Stimulated activated CD4-positive, alpha-beta T cell treated with anti-CD3 and anti-CD28 coated beads, TNF-alpha, amount 100 ng/mL, for 24 hours (primary cell): ENCODE data around the gene BAG3.
A peak's percentile ranks its signal among the peaks of the same experiment; 100 is the strongest.
"Not testable (repeated sequence)": the region's sequence is repeated elsewhere in the genome, so short reads cannot be mapped to it uniquely, and the experiment has no call there.

Source experiments
- DNase-seq, 3 experiments: peaks; one replicate each; pipeline ENCODE4 v3.0.0-alpha.2; 2020; ENCODE audit warnings: low read depth in 3 of 3

The BAG3 gene

DNA sequence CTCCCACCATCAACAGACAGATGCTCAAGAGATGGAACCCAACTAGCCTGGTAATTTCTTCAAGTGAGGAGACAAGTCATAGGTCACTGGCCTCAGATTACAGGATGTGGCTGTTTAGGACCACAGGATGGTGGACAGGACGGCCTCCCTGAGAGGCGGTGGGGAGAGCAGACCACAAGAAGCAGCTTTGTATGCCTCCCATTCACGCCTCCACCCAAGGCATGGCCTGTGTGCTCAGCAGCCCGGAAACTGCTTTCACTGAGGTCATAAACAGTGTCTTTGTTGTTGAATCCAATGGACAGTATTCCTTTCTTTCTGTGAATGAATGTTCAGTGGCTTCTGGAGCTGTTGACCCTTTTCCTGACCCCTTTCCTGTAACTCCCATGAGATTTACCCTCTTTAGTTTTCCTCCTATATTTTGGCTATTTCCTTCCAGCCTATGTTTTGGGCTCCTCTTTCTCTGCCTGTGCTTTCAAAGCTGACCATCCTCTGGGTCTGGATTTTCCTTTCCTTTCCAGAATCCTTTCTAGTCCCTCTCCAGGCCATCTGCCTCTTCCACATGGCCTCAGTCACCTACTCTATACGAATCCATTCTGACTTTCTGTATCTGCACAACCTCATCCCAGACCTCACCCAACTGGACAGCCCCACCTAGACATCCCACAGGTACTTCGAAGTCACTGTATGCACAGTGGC, 42.2 kb downstream of the BAG3 start:
- DNase-seq: no peak

DNA sequence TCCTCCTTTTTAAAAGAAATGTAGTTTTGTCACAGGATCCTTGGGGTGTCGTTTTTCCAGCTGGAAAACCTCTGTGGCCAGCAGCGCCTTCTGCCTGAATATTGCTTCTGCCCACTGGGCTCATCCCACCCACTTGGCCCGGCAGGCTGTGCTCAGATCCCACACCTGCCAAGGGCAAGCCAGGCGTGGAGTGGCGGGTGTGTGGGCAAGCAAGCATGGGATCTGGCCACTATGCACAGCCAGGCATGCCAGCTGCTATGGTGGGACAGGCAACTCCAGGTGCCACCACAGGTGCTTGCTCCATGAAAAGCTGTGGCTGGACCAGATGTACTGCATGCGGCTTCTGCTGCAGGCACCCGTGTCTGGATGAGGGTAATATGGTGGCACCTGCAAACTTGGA, 43.4 kb downstream of the BAG3 start:
- DNase-seq: no peak

DNA sequence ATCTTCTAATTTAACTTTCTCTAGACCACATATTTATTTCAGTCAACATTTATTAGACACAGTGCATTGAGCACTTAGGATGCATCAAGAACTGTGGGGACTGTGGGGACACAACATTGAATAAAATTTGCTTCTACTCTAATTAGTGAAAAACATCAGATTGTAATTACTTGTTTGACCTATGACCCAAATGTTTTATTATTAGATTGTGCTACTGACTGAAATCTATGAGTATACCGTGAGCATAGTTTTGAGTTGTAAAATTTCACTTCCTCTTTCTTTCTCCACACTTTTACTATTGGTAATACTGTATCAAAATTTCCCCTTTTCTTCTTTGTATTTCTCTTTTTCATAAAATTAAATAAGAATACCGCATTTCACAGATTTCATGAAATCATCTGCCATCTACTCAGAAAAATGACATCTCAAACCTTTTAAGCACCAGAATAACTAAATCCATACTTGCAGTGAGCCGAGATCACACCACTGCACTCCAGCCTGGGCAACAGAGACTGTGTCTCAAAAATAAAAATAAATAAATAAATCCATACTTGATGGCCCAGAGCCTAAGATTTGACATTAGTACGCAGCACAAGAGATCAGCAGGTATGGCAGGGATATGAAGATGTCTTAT, 49.3 kb downstream of the BAG3 start:
- no peak for DNase-seq

DNA sequence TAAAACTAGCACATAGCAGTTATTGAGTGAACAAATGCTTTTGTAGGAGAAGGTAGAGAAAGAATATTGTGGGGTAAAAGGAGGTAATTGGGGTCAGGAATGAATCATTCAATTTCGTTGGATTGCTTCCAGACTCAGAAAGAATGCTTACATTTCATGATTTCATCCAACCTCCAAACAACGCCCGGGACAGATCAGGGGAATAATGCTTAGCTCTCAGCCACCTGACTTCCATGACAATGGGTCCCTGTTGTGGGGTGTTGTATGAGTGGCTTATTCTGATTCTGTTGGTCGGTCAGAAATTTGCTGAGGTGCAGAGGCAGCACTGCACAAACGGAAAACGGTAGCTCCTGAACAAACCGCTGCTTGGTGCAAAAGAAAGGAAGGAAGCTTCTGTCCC, 50.7 kb downstream of the BAG3 start:
- no peak for DNase-seq

DNA sequence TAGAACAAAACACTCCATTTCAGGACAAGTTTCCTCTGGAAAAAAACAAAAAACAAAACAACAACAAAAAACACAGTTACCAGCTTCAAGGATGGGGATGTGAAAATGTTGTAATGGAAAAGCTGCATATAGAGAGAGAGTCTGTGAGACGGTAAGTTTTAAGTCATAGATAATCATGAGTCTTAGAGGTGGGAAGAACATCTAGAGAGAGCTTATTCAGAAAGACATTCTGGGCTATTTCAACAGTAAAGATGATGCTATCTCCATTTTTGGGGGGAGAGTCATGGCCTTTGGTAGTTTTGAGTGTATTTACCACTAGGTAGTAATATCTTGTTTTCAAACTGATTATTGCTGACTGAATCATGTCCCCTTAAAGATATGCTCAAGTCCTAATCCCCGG, 51.4 kb downstream of the BAG3 start:
- no peak for DNase-seq

DNA sequence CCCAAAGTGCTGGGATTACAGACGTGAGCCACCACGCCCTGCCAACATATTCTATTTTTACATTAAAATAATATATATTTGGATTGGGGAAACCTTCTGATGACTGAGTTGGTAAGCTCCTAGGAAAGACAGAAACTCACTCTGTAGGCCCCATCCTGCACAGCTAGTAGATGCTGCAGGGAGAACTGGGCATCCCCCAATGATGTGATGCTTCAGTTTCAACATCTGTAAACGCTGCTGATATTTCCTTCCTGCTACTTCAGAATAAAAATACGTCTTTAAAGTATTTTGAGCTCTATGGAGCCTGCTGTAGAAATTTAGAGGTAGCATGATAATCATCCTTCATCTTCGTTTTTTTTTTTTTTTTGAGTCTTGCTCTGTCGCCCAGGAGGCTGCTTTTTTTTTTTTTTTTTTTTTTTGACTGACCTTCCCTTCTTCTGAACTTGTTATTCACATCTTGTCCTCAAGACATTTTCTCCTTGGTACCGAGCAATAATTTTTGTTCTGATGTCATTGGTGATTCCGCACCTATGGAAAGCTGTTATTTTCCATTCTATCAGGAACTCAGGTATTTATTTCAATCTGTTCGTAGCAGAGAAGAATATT, 52.8 kb downstream of the BAG3 start:
- DNase-seq: no peak

DNA sequence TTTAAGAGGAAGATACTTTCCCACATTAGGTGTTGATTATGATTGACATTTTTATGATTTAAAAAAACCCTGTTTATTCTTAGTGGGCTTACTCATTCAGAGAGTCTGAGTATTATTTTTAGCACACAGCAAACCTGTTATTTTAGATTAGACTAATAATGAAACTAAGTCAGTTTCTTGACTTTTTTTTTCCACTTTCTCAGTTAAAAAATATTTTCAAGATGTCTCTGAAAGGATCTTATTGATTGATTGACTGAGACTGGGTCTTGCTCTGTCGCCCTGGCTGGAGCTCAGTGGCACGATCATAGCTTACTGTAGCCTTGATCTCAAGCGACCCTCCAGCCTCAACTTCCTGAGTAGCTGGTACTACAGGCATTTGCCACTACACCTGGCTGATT, 54.3 kb downstream of the BAG3 start:
- DNase-seq: no peak

DNA sequence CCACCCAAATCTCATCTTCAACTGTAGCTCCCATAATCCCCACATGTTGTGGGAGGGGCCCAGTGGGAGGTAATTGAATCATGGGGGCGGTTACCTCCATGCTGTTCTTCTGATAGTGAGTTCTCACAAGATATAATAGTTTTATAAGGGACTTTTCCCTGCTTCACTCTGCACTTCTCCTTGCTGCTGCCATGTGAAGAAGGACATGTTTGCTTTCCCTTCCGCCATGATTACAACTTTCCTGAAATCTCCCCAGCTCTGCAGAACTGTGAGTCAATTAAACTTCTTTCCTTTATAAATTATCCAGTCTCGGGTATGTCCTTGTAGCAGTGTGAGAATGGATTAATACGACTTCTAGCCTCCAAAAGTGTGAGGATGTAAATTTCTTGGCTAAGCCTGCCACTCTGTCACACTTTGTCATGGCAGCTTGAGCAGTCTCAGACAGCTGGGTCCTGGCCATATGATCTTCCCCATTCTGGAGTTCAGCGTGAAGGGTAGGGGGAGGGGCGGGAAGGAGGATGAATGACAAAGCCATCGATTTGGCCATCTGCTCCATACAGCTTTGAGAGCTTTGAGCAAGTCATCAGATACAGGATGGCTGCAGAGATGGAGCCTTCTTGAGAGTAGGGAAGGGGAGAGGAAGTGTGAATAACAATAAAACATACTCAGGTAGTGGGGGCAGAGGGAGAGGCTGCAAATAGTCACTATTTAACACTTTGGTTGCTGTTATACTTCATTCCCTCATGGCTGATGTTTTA, 55.5 kb downstream of the BAG3 start:
- no peak for DNase-seq

DNA sequence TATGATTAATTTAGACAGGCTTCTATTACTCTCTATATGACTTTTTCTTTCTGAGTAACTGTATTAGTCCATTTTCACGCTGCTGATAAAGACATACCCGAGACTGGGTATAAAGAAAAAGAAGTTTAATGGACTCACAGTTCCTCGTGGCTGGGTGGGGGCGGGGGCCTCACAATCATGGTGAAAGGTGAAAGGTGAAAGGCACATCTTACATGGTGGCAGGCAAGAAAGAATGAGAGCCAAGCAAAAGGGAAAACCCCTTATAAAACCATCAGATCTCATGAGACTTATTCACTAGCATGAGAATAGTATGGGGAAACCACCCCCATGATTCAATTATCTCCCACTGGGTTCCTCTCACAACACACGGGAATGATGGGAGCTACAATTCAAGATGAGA, 56.2 kb downstream of the BAG3 start:
- peak in 2 of 3 experiments; percentile 51 to 58 for DNase-seq

DNA sequence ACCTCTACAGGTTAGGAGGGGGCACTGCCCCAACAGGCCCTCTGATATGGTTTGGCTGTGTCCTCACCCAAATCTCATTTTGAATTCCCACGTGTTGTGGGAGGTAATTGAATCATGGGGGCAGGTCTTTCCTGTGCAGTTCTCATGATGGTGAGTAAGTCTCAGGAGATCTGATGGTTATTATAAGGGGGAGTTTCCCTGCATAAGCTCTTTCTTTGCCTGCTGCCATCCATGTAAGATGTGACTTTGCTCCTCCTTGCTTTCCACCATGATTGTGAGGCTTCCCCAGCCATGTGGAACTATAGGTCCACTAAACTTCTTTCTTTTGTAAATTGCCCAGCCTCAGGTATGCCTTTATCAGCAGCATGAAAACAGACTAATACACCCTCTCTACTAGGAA, 59.8 kb downstream of the BAG3 start:
- DNase-seq: not testable (repeated sequence)

DNA sequence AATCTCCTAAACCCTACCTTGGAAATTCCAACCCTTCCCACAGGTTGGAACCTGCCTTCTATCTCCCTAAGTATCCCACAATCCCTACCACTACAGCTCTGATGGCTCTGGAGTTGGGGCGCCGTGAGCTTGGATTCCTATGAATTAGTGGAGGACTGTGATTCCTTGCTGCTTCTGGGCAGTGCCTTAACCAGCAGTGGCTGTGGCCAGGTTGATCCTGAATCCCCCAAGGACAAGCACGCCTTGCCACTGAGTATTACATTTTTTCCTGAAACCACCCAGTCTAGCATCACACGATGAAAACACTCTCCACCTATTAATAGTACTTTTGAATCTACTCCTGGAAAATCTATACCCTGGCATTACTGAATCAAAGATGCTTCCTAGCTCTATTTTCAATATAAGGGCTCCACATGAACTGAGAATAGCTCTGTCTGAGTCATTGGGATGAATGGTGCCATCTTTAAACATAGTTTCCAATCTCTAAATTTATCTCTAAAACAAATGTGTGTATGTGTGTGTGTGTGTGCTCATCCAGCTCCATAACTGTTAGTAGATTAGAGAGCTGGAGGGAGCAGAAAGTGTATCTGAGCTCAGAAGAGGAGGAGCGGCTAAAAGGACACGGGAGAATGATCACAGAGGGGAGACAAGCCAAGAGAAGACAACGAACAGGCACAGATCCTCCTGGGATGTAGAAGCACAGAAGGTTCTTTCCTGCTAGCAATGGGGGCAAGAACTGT, 62.7 kb downstream of the BAG3 start:
- DNase-seq: no peak

DNA sequence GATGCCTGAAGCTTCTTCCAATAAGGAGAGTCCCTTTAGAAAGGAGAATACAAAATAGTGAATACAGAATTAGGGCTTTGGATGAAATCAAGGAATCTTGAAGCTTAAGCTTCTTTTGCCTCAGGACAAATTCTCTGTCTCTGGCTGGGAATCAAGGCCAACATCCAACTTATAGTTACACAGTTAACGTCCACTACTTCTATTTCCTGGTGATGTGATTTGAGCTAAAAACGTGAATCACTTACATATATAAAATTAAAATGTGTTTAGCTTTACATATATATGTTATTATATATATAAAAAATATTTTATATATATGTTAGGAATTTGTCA, 63.3 kb downstream of the BAG3 start:
- DNase-seq: no peak

DNA sequence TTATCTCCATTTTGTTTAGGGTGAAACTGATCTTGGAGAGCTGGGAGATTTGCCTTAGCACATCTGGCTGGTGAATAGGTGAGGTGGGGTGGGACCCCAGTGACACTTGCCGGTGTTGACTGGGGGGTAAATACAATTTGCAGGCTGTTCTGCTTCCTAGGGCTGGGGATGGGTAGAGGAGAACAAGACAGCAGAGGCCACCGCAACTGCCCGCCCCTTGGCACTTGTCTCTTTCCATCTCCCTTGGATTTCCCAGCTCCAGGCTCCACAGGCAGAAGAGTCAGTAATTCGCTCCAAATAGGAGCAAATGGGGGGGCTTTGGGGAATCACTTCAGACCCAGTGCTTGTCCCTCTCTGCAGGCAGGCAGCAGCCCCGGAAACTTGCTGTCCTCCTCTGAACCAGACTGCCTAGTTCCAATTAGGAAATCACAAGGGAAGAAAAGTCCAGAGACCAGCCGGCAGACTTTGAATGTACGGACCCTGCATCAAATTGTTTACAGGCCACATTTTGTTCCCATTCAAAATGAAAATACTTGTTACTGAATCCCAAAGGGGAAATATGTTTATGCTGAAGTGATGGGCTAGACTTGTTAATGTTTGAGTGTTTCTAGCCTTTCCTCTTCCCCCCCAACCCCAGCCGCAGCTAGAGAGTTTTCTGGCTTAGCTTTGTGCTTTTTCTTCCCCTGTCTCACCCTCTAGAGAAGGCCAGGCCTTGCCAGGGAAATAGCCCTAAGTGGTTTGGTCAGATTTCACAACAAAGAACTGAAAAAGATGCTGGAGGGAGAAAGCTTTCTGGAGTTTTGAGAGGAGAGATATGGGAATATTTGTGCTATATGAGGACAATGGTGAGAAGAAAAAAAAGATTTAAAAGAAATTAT, 64.7 kb downstream of the BAG3 start:
- DNase-seq: no peak

DNA sequence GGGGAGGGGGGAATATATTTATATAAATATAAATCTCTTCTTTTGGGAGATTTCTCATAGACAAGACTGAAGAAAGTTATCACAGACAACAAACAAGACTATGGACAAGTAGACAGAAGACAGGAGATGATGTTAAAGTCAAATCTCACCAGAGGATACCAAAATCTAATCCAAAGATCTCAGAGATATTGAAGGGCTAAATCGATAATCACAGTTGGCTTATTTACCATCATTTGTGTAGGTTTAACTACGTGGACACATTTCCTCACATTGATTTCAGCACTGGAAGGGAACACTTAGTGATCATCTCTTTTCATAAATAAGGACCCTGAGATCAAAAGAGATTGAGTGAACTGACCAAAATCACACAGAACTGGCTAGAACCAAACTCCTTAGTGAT, 72.0 kb downstream of the BAG3 start:
- DNase-seq: no peak

DNA sequence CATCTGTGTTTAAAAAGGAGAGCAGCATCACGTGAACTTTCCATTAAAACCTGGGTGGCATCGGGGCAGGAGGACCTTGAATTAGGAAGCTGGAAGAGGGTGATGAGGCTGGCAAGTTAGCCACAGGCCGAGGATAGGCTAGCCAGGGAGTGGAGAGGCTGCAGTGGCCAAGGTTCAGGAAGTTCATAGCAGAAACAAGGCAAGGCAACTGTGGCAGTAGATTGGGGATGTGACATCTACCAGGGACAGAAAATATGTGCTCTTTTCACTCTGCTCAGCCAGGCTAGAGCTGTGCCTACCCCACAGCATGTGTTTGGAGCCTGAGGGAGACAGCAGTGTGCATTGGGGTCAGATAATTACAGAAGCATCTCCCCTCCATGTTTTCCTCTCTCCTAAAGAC, 72.4 kb downstream of the BAG3 start:
- DNase-seq: no peak

DNA sequence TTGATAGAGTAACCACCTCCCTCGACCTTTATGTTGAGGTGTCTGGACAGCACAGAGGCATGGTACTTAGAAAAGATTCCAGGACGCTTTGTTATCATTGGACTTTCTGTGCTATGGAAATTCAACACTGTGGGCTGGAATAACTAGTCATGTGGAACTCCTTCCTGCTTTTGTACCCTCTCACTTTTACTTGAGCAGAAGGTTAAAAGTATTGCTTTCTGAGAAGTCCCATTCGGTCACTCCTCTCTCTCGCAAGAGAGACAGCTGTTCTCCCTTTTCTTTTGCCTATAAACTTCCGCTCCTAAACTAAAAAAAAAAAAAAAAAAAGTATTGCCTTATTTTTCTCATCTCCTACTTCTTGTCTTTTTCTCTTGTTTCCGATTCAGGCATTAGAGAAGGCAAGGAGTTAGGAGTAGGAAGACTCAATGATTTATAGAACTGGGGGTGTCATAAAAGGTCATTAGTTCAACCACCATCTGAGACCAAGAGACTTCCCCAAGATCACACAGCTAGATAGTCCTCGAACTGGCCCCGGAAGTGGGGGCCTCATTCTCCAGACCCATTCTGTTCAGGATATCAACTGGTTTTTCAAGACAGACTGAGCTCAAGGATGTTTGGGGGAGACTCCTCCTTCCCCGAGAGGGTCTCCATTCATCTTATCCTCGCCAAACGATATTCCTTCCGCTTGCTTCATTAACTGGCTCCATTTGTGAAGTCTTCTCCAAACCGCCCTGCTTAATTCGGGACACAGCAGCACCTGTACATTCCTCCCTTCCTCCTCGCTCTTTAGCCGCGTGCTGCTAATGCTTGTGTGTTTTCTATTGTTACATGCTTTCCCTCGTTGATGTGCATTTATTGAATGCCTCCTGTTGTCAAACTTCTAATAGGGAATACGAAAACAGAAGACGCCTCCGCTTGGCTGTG, 73.7 kb downstream of the BAG3 start:
- DNase-seq: peak in 1 of 3 experiments; percentile 5

DNA sequence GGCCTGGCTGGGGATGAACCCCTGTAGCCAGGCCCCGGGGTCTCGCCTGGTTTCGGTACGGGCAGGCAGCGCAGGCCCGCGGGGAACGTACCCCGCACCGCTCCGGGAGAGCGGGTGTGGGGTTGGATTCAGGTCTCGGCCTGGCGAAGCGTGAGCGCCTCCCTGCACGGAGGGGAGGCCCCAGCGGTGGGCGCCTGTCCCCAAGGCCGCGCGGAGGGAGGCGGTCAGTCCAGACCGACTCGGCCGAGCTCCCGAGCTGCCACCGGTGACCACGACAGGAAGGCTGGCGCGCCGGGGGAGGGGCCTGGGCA, 74.3 kb downstream of the BAG3 start:
- DNase-seq: no peak

DNA sequence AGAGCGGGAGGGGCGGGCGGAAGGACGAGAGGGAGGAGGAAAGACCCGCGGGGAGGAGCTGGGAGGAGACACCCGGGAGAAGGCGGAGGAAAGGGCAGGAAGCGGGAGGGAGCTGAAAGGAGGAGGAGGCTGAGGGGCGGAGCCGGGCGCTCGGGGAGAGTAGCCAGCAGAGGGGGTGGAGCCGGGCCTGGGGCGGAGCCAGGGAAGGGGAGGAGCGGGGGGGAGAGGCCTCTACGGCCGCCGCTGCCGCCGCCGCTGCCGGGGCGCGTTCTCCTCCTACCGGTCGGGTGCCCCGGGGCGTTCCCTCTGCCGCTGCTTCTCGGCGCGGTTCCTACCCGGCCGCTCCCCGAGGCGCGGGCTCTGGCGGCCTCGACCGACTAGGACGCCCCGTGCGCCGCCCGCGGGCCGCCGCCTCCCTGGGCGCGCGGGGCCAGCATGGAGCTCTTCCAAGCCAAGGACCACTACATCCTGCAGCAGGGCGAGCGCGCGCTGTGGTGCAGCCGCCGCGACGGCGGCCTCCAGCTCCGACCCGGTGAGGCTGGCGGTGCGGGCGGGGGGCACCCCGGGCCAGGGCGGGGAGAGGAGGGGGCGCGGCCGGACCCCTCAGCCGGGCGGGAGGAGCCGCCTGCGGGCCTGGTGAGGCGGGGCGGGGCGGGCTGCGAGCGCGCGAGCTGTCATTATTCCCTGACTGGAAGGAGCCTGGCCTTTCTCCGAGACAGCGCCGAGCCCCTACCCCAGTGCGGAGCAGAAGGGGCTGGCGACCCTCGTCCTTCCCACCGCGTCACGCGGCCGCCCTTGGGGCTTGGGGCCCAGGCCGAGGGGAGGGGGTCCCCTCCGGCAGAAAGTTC, 74.9 kb downstream of the BAG3 start, which contains the start of gene INPP5F:
Gene INPP5F (plus strand): TSS at position 223 of the 848 bp plus-strand sequence. CDS start 213 bp downstream, at position 436.
- DNase-seq: peak; percentile 99 to 100 (median 99)

DNA sequence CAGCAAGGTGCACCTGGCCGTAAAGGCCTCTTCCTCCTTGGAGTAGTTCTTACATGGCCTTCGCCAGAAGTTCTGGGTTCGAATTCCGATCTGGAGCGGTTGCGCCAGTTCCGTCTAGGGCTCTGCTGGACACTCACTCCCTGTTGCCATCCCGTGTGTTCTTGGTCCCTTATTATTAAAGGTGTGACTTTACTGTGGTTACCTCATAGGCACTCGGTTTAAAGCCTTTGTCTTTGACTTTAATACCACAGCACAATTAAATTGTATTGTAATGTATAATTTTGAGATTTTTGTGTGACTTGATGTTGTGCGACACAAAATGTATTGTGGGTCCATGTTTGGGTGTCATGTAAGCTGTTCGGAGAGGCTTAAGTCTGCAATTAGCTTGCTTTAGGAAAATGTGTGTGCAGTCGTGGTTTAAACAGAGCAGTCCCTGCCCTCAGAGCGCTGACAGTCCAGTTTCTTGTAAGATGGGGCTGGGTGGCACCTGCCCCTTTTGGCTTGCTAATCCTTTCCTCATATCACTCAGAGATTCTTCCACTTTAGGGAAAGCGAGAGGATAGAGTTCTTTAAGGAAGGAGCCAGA, 75.6 kb downstream of the BAG3 start:
- no peak for DNase-seq
